ENCODE results near the gene DAPK2.
"Not testable (repeated sequence)": the region's sequence is repeated elsewhere in the genome, so short reads cannot be mapped to it uniquely, and the experiment has no call there.

DAPK2 gene

GRCh38 chr15:63973212-63974009 is 72.9 kb downstream of the DAPK2 start:
- no peak for DNase-seq (ENCODE audit: low spot score)

GRCh38 chr15:63972801-63973200 is 73.5 kb downstream of the DAPK2 start:
- no peak for DNase-seq (ENCODE audit: low spot score)

- DNase-seq (ENCODE audit: low spot score), result no peak
Measured at GRCh38 chr15:63971904-63972303, 74.4 kb downstream of the DAPK2 start.

GRCh38 chr15:63971427-63971805 is 74.9 kb downstream of the DAPK2 start:
- DNase-seq (ENCODE audit: low spot score), result no peak

GRCh38 chr15:63970621-63971426 is 75.5 kb downstream of the DAPK2 start:
- DNase-seq (ENCODE audit: low spot score), result no peak

- no peak for DNase-seq (ENCODE audit: low spot score)
Measured at GRCh38 chr15:63969652-63970421, 76.4 kb downstream of the DAPK2 start.

- peak; percentile 74 for DNase-seq (ENCODE audit: low spot score)
Measured at GRCh38 chr15:63968700-63969099, 77.6 kb downstream of the DAPK2 start.

GRCh38 chr15:63968122-63968524 is 78.2 kb downstream of the DAPK2 start:
- DNase-seq (ENCODE audit: low spot score), result no peak

GRCh38 chr15:63967616-63968015 is 78.7 kb downstream of the DAPK2 start:
- DNase-seq (ENCODE audit: low spot score), result no peak

GRCh38 chr15:63962947-63963721 is 83.2 kb downstream of the DAPK2 start:
- not testable (repeated sequence) for DNase-seq (ENCODE audit: low spot score)

GRCh38 chr15:63953524-63953923 is 92.8 kb downstream of the DAPK2 start:
- no peak for DNase-seq (ENCODE audit: low spot score)

- no peak for DNase-seq (ENCODE audit: low spot score)
Measured at GRCh38 chr15:63950911-63951481, 95.3 kb downstream of the DAPK2 start.

- no peak for DNase-seq (ENCODE audit: low spot score)
Measured at GRCh38 chr15:63948971-63949370, 97.3 kb downstream of the DAPK2 start.

GRCh38 chr15:63948436-63948835 is 97.8 kb downstream of the DAPK2 start:
- no peak for DNase-seq (ENCODE audit: low spot score)

- no peak for DNase-seq (ENCODE audit: low spot score)
Measured at GRCh38 chr15:63947228-63947627, 99.1 kb downstream of the DAPK2 start.

GRCh38 chr15:63946524-63947065 is 99.7 kb downstream of the DAPK2 start:
- no peak for DNase-seq (ENCODE audit: low spot score)

- DNase-seq (ENCODE audit: low spot score), result no peak
Measured at GRCh38 chr15:63945838-63946298, 100.4 kb downstream of the DAPK2 start.

- DNase-seq (ENCODE audit: low spot score), result peak; percentile 57
Measured at GRCh38 chr15:63945007-63945788, 101.1 kb downstream of the DAPK2 start.

GRCh38 chr15:63944681-63944955 is 101.7 kb downstream of the DAPK2 start:
- no peak for DNase-seq (ENCODE audit: low spot score)
